Embryonic facial prominence (tissue), 1 donor: Measurements from ENCODE around the gene PPP1R3F.

Source experiments
- DNase-seq: peaks from one replicate; pipeline ENCODE4 v3.0.0-alpha.2; 2016; ENCODE audit errors: extremely low spot score

Gene PPP1R3F

DNA sequence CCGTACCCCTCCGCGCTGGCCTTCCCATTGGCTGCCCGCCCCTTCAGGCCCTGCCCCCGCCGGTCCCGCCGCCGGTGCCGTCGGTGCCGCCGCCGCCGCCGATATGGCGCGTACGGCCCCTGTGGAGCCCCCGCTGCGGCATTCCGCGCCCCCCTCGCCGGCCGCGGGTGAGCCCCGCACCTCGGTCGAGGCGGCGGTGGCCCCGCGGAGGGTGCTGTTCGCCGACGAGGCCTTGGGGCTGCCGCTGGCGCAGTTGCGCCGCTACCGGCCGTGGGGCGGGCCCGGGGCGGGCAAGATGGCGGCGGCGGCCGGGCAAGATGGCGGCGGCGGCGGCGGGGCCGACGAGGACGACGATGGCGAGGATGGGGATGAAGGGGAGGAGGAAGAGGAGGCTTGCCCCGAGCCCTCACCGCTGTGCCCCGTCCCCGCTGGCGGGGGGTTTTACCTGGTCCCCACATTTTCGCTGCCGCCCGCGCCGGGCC is at the start of gene PPP1R3F:
Gene PPP1R3F (plus strand): TSS at position 27 of the 482 bp plus-strand sequence. CDS start 77 bp downstream, at position 104.
- DNase-seq = no peak

- DNase-seq = no peak
Measured at GRCh38 chrX:49220100-49220499, 49.5 kb upstream of the PPP1R3F start.

GRCh38 chrX:49221868-49222267 is 47.7 kb upstream of the PPP1R3F start:
- no peak for DNase-seq

DNA sequence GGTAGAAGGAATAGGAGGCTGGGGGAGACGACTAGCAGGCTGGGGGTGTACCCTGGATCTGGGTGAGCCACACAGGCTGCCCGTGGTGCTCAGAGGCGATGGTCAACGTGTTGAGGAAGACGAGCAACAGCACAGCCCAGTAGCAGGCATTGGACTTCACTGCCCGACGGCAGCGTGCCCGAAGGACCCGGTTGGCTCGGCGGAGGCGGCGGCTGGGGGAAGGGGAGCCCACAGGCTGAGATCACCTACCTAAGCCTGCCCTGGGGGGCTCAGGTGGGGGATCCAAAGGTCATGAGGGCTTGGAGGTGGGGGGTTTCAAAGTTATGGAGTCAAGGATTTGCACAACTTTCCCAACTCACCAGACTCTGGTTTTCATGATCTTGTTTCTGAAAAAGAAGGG is 43.7 kb upstream of the PPP1R3F start:
- no peak for DNase-seq

DNA sequence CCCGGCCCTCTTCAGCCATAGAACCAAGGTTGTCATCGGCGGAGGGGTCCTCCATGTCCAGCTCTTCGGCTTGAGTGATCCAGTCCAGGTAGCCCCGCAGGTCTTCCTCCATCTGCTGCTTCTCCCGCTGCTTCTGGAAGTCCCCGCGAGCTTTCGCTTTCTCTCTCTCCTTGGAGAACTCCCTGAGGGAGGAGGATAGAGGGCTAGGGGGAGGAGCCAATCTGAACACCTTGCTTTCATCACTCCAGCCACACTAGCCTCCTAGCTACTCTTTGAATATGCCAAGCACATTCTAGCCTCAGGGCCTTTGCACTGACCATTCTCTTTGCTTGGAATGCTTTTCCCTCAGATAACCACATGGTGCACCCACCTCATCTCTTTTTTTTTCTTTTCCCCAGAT is 42.6 kb upstream of the PPP1R3F start:
- no peak for DNase-seq

GRCh38 chrX:49227726-49228125 is 41.9 kb upstream of the PPP1R3F start:
- DNase-seq = no peak

DNA sequence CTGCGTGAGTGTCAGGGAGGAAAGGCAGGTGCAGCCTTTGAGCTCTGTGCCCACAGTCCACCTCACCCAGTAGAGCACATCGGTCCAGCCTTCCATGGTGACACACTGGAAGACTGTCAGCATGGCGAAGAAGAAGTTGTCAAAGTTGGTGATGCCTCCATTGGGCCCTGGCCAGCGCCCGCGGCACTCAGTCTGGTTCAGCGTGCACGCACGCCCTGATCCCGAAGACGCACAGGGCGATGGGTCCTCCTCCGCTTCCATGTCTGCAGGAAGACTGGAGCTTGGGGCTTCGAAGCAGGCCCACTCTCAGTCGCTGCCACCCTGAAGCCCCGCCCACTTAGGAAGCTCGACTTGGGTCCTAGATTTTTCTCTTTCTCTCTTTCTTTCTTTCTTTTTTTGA is 41.4 kb upstream of the PPP1R3F start:
- no peak for DNase-seq

DNA sequence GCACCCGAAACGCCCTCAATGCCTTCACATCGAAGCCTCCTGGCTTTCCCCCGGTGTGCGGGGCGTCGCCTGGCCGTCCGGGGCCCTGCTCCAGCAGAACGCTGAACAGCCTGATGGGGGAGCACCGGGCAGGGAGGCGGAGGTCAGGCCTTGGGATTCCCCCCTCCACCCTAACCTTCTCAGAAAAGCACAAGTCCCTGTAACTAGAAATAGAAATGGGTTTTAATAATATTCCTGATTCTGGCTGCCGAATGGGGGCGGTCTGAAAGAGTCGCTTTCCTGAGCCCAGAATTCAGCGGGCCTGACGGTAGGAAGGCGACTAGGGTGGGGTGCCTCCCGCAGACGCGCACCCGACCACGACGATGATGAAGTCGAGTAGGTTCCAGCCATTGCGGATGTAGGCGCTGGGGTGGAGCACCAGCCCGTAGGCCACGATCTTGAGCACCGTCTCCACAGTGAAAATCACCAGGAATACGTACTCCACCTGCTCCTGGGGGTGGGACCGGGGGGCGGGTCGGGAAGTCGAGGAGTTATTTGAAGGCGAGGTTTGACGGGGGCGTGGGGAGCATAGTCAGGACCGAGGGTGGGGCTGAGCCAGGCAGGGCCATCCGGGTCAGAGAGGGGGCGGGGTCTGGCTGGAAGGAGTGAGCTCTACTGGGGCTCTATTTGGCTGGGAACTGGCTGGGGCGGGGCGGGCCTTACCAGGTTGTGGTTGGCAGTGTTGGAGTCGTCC is 38.9 kb upstream of the PPP1R3F start:
- no peak for DNase-seq

DNA sequence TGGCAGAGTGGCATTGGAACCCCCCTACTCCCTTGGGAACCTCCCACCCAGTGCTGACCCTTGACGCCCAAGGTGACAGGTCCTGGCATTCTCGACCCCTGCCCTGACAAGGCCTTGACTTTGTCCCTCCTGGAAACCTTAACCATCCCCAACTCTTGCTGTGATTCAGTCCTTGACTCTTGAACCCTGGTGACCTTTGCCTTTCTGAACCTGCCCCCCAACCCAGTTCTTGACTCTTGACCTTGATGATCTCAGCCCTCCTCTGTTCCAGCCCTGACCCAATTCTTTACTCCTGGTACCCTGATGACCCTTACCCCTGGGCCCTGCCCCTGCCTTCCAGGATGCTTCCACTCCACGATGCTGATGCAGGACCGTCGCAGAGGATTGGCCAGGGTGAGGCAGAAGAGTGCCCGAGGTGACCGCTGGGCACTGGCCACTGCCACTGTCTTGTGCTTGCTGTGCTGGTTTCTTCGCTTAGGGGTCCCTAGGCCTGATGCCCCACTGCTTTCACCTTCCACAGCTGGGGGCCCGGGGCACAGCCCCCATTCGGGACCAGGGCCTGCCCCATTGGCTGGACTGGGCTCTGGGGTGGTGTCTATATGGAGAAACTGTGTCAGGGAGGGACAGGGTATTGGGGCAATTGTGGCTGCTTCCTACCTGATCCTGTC is 38.1 kb upstream of the PPP1R3F start:
- no peak for DNase-seq

GRCh38 chrX:49232525-49232924 is 37.1 kb upstream of the PPP1R3F start:
- DNase-seq = no peak

DNA sequence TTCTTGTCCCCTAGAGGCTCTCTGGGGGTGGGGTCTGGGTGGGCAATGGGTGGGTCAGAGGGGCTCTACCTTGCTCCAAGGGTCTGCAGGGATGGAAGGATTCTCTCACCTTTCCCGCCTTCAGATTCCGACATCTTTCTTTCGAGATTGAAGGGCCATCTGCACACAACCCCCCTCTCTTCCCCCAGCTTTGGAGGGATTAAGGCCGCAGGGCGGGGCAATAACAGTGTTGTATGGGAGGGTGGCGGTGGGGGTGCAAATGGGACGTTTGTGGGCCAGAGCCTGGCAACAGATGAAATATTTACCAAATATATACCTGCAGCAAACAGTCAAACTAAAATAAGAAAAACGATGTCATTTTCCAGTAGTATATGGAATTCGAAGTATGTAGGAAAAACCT is 36.4 kb upstream of the PPP1R3F start, which contains the start of gene CACNA1F:
Gene CACNA1F (minus strand): TSS at position 165 of the 400 bp plus-strand sequence. CDS start 31 bp downstream, at position 134.
- DNase-seq = no peak

- DNase-seq = no peak
Measured at GRCh38 chrX:49233887-49234555, 35.6 kb upstream of the PPP1R3F start.

GRCh38 chrX:49237060-49237459 is 32.5 kb upstream of the PPP1R3F start:
- no peak for DNase-seq

DNA sequence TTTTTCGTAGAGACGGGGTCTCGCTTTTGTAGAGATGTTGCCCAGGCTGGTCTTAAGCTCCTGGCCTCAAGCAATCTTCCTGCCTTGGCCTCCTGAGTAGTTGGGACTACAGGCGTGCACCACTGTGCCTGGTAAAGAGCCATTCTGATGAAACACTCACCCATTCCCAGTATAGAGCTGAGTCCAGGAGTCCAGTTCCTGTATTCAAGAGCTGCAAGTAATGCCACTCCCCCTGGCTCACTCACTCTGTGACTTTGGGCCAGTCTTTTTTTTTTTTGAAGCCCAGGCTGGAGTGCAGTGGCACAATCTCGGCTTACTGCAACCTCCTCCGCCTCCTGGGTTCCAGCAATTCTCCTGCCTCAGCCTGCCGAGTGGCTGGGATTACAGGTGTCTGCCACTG is 30.9 kb upstream of the PPP1R3F start:
- no peak for DNase-seq

DNA sequence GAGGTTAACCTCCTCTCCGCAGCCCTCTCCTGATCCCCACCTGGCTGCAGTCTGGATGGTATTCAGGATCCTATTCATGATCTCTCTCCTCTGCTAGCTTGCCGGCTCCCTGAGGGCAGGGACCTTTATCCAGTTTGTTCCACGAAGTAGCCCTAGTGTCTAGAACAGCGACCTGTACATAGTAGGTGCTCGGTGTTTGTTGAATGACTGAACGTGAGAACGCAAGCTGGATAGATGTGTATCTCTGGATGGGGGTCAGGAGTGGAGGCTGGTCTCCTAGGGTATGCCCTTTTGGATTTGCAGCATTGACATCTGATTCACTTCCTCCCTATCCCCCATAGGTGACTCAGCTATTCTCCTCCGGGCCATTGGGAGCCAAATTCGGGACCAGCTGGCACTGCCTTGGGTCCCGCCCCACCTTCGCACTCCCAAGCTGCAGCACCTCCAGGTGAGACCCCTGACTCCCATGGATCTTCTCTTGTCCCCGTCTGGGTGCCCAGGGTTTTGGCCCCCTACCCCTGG is 27.0 kb upstream of the PPP1R3F start:
- no peak for DNase-seq

DNA sequence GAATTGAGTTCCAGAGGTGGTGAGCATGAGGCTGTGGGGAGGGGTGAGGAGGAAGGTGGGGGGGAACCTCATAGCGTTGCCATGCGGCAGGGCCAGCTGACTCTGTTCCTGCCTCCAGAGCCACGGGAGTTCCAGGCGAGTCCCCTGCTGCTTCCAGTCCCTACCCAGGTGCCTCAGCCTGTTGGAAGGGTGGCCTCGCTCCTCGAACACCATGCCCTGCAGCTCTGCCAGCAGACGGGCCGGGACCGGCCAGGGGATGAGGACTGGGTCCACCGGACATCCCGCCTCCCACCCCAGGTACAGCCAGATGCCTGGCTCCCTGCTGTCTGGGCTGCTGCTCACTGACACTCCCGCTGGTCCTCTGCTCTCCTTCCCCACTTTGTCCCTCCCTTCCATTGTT is 26.4 kb upstream of the PPP1R3F start:
- DNase-seq = no peak

DNA sequence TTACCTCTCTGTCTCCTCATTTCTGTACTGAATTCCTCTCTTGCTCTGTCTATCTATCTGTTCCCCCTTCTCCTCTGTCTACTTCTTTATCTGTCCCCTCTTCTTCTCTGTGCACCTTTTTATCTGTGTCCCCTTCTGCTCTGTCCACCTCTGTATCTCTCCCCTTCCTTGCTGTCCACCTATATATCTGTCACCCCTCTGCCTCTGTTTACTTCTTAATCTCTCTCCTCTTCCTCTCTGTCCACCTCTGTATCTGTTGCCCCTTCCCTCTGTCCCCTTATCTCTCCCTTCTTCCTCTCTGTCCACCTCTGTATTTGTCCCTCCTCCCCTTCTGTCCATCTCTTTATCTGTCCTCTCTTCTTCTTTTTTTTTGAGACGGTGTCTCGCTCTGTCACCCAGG is 25.4 kb upstream of the PPP1R3F start:
- DNase-seq = no peak

DNA sequence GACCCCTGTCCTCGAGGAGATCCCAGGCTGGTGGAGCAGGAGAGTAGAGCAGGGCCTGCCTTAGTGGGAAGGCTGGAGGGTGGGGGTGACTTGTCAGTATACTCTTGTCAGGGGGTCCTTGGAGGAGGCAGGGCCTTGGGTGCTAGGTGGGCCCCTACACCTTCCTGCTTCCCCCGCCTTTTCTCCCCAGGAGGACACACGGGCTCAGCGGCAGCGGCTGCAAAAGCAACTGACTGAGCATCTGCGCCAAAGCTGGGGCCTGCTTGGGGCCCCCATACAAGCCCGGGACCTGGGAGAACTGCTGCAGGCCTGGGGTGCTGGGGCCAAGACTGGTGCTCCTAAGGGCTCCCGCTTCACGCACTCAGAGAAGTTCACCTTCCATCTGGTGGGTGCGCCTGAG is 23.1 kb upstream of the PPP1R3F start:
- DNase-seq = no peak

DNA sequence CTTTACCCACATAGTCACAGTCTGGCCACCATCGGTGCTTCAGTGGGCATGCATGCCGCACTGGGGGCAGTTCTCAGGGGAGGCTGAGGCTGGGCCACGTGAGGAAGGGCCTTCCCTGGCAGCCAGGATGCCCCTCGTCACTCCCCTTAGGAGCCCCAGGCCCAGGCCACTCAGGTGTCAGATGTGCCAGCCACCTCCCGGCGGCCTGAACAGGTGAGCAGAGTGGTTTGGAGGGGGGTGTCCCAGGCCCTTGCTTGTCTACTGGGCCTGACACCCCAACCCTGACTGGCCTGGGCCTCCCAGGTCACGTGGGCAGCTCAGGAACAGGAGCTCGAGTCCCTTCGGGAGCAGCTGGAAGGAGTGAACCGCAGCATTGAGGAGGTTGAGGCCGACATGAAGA is 22.2 kb upstream of the PPP1R3F start:
- DNase-seq = no peak

DNA sequence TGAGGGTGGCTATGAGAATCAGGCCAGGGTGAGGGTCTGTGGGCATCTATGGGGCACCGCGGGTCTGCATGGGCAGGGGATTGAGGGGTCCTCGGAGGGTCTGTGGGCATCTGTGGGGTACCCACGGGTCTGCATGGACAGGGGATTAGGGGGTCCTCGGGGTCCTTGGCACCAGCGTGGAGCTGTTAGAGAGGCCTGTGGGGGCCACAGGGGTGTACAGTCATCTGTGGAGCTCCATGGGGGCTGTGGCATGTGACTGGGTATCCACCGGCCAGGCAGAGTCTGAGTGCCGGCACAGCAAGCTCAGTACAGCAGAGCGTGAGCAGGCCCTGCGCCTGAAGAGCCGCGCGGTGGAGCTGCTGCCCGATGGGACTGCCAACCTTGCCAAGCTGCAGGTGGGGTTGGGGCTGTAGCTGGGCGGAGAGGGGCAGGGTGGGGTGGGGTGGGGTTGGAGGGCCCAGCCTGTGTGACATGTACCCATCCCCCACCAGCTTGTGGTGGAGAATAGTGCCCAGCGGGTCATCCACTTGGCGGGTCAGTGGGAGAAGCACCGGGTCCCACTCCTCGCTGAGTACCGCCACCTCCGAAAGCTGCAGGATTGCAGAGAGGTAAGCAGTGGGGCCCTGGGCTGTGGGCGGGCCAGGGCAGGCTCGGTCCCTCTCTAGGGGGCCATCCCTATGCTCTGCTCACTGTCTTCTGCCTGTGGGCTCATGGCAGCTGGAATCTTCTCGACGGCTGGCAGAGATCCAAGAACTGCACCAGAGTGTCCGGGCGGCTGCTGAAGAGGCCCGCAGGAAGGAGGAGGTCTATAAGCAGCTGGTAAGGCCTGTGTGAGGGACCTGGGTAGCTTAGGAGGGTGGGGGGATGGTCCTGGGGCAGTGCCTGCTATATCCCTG is 21.4 kb upstream of the PPP1R3F start:
- DNase-seq = no peak

DNA sequence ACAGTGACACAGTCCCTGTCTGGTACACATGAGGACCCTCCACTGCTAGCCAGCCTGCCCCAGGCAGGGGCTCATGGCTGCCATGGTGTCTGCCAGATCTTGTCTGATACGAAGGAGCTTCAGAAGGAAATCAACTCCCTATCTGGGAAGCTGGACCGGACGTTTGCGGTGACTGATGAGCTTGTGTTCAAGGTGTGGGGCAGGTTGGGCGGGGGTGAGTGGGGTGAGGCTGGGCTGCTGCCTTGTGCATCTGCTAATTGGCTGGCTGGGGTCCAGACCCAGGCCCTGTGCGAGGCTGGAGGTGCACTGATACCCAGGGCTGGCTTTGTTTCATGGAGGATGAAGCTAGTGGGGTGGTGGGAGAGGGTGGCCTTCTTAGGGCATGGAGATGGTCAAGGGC is 20.5 kb upstream of the PPP1R3F start:
- no peak for DNase-seq
